ENCODE measurements around the gene MED14. TPM values are rescaled to one million over a fixed set of nuclear protein-coding genes. Genes with fewer than 3 reads are reported as not detected.
"Not testable (repeated sequence)": the region's sequence is repeated elsewhere in the genome, so short reads cannot be mapped to it uniquely, and the experiment has no call there.

Gene MED14
- polyA plus RNA-seq (ENCODE audit: insufficient read length in 3 of 3): 10 to 100 TPM; 42.1 to 48.2 (median 46.1) TPM

DNA sequence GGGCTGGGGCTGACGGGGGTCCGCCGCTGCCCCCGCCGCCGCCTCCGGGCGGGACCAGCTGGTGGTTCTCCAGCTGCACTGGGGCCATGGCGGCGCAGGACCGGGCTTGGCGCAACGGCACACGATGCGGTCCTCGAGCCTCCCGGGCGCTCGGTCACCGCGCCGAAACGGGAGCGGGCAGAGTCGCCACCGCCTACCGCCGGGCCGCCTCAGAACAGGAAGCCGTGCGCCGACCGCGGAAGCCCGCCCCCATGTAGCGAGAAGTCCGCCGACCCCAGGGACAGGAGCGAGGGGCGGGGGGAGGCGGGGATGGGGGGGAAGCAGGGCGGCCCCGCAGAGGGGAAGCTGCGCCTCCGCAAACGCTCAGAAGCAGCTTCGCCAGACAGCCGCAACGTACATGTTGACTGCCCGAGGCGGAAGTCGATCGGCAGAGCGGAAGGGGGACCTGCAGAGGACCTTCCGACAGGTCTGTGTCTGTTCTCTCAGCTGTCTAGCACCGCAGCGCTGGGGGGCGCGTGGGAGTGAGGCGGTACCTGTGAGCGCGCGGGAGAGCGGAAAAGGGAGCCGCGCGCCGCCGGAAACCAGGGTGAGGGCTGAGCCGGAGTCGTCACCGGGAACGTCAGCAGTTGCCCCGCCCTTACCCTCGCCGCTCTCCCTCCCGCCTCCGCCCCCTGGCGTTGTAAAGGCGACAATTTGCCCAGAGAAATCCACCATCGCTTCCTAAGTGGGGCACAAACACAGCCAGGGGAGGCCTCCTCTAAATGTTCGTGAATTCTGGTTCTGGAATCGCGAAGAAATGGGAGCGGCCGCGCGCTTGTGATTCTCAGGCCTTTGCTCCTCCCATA is at the start of gene MED14:
TSS of gene MED14 (minus strand) at position 218 of the 845 bp plus-strand sequence. CDS start at position 88, 130 bp downstream.
- peak; percentile 53 to 73 (median 67) for DNase-seq (ENCODE audit: low read depth in 3 of 3, low spot score in 2 of 3)

DNA sequence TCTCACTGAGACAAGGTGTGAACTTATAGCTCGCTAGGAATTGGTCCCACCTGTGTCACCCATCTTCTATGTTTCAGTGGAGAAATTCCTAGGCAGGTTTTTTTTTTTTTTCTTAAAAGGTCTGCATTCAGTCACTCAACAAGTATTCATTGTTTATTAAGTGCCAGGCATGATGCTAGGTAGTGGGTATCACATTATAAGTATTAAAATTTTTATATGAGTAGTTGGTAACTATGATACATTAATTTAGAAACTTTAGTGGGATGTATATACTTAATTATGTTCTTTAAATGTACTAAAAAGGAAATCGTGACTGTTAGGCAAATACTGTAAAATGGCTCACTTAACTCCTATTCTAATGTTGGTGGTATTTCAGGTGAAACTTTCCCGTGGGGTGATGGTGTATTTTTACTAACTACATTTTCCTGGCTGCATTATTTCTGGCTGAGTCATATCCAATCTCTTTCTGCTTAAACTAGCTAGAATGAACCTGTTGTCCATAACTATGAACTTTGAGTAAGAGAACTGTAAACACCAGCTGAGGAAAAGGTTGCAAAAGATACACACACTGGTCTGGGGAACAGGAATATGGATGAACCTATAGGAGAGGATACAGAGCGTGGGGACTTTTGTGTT is 49.3 kb upstream of the MED14 start:
- no peak for DNase-seq (ENCODE audit: low read depth in 3 of 3, low spot score in 2 of 3)

- DNase-seq (ENCODE audit: low read depth in 3 of 3, low spot score in 2 of 3): not testable (repeated sequence)
Observed at GRCh38 chrX:40782644-40783259, 47.4 kb upstream of the MED14 start.

- DNase-seq (ENCODE audit: low read depth in 3 of 3, low spot score in 2 of 3): no peak
Observed at GRCh38 chrX:40780951-40781350, 45.6 kb upstream of the MED14 start.

DNA sequence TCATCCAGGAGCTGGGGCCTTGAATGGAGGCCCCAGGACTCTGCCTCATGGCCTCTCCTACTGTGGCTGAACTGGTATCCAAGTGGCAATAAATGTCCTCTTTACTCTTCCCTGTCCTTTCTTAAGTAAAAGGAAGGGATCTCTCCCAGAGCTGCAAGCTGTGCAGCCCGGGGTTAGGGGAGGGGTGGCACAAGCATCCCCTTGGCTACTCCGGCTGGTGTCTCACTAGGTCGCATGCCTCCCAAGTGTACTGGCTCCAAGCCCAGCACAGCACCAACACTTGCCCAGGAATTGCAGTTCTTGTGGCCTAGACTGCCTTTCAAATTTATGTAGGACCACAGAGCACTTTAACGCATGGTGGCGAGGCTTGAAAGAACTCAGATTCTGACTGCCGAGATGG is 44.7 kb upstream of the MED14 start:
- DNase-seq (ENCODE audit: low read depth in 3 of 3, low spot score in 2 of 3): no peak

DNA sequence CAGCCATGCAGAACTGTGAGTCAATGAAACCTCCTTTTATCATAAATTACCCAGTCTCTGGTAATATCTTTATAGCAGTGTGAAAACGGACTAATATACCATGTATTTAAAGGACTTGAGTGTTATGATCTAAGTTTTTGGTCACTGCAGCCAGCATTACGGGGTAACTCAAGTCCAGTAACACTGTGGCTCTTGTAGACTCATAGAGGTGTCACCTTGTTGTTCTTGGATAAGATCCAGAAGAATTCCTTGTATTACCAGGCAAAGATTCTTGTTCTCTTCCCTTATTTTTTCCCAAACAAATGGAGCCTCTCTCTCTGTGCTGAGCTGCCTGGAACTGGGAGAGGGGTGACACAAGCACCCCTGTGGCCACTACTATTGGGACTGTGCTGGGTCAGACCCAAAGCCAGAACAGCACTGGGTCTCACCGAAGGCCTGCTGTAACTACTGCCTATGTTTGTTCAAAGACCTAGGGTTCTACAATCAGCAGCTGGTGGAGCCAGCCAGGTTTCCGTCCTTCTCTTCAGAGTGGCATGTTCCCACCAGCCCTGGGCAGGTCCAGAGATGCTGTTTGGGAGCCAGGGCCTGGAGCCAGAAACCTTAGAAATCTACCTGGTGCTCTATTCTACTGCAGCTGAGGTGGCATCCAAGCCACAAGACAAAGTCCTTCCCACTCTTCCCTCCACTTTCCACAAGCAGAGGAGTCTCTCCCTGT is 43.7 kb upstream of the MED14 start:
- DNase-seq (ENCODE audit: low read depth in 3 of 3, low spot score in 2 of 3): no peak

DNA sequence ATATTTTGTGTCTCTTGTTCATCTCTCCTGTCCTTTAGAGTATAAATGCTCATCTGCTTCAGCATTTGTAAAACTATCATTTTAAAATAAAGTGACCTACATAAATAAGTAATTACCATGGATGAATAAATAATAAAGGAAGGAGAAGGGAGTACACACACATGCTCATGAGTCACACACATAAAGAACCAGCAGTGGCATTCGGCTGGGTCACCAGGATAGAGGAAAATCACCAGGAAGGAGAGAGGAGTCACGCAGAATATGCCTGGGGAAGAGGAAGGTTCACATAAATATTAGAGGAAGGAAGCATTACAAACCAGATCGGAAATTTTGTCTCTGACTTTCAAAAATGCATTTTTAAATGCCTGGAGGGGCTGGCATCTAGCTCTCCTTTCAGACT is 38.5 kb upstream of the MED14 start:
- DNase-seq (ENCODE audit: low read depth in 3 of 3, low spot score in 2 of 3): no peak

GRCh38 chrX:40773188-40773587 is 37.8 kb upstream of the MED14 start:
- DNase-seq (ENCODE audit: low read depth in 3 of 3, low spot score in 2 of 3): no peak

GRCh38 chrX:40772290-40772689 is 36.9 kb upstream of the MED14 start:
- DNase-seq (ENCODE audit: low read depth in 3 of 3, low spot score in 2 of 3): no peak

DNA sequence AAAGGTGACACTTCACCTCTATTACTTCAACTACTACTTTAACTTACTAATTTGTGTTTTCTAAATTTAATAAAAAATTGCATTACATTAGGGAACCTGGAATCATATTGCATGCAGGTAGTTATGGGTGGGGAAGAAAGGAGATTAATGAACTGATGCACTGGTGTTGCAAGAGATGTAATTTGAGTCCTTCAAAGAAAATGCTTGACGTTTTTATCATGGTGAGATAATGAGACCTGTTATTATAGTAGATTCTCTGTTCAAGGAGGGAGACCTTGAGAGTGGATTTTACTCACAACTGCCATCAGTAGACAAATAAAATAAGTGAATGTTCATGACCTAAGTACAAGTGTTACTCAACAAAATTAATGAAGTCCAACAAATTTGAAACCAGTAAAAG is 26.4 kb upstream of the MED14 start:
- DNase-seq (ENCODE audit: low read depth in 3 of 3, low spot score in 2 of 3): no peak

- DNase-seq (ENCODE audit: low read depth in 3 of 3, low spot score in 2 of 3): no peak
Observed at GRCh38 chrX:40759374-40759773, 24.0 kb upstream of the MED14 start.

DNA sequence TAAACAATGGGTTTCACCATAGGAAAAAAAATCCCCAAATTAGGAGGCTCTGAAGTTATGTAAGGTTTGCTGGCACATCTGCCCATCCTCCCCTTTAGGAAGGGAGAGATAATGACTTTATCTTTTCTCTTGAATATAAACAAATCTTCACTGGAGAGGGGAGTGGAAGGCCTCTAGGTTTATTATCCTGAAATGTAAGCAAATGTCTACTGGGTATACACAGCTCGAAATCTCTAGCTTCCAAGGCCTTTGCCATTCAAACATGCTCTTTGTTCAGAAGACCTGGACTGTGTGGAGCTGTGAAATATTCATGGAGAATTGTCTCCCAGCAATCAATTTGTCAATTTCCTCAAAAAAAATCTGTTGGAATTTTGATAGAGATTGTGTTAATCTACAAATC is 21.7 kb upstream of the MED14 start:
- DNase-seq (ENCODE audit: low read depth in 3 of 3, low spot score in 2 of 3): no peak

DNA sequence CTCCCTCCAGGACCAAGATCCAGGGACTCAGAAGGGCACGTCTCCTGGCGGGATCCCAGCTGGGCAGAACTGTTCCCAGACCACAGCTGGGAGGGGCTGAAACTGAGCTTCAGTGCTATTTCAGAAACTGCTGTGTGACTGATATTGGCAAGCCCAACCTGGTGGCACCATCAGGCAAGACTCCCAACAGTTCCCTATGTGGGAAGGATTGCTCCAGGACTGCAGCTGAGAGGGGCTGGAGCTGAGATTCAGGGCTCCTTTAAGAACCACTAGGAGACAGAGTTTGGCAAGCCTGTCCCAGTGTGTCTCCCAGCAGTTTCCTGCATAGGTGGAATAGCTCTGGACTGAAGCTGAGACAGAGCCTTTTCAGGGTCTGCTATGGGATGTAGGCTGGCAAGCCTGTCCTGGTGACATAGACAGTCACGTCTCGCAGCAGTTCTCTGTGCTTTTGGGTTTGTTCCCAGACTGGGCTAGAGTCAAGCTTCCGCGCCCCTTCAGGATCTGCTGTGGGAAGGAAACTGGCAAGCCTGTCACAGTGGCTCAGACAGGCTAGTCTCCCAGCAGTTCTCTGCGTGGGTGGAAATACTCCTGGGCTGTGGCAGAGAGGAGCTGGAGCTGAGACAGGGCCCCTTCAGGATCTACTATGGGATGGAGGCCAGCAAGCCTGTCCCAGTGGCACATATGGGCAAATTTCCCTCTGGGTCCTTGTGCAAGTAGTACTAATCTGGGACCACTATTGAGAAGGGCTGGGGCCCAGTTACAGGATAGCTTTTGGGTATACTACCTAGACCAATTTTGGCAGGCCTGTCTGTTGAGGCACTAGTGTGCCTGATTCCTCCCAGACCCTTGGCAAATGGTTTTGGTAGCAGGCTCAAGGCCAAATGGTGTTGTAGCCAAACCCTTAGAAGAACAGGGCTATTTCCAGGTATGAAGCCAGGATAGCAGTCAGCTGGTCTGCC is 20.2 kb upstream of the MED14 start:
- DNase-seq (ENCODE audit: low read depth in 3 of 3, low spot score in 2 of 3): no peak

- no peak for DNase-seq (ENCODE audit: low read depth in 3 of 3, low spot score in 2 of 3)
Observed at GRCh38 chrX:40749681-40750494, 14.5 kb upstream of the MED14 start.

GRCh38 chrX:40748977-40749376 is 13.6 kb upstream of the MED14 start:
- DNase-seq (ENCODE audit: low read depth in 3 of 3, low spot score in 2 of 3): no peak

- DNase-seq (ENCODE audit: low read depth in 3 of 3, low spot score in 2 of 3): no peak
Observed at GRCh38 chrX:40746521-40746920, 11.2 kb upstream of the MED14 start.

DNA sequence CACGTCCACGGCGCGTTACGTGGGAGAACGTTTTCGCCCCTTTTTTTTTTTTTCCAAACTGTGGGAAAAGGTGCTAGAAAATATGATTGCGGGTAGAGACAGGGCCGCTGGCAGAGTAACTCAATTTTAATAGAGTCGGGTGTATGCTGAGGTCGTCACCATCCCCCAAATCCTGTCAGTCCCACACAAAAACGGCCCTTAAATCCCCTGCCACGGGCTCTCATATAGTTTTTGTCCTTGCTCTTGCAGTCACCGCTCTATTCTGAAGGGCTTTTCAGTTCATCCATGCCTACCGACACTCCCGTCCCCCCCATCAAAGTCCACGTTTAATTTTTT is 796 bp upstream of the MED14 start:
- DNase-seq (ENCODE audit: low read depth in 3 of 3, low spot score in 2 of 3): no peak

DNA sequence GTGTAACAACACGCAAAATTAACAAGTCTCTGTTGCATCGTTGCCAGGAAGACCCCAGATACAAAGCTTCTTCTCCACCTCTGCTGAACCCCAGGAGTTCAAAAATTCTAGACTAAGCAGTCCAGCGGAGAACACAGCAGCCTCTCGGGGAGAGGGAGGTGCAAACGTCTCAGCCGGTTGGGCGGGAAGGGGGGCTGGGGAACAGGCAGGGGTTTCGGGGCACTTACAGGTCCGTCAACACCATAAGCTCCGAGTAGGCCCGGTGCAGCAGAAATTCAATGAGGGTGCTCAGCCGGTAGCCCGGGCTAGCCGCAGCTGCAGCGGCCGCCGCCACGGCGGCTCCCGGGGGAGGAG is 394 bp downstream of the MED14 start:
- no peak for DNase-seq (ENCODE audit: low read depth in 3 of 3, low spot score in 2 of 3)

DNA sequence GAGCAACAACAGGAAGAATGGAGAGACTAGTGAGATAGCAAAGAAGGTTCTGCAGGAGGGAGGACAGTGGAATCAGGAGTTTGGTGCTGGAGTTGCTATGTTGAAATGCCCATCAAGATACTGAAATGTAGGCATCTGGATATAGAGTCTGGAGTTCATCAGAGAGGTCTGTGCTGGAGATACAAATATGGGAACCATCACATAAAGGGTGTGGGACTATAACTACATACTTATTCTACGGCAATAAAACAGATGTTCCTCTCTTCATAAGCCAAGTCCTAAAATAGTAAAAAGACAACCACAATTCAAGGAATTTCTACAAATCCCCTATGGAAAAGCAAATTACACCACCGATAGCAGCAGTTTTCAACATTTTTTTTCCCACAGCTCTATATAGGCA is 1.6 kb downstream of the MED14 start:
- DNase-seq (ENCODE audit: low read depth in 3 of 3, low spot score in 2 of 3): no peak

Measured in right renal cortex interstitium (tissue), 3 donors.